Left ventricle myocardium inferior (tissue), 1 donor: ENCODE measurements around the gene RTP3. TPM values are rescaled to one million over a fixed set of nuclear protein-coding genes. Genes with fewer than 3 reads are reported as not detected.

Source experiments
- DNase-seq: peaks from one replicate; pipeline ENCODE4 v3.0.0-alpha.2; 2020
- H3K27ac ChIP-seq: fragments of 200-600 bp; replicated peaks from 2 replicates; pipeline ENCODE4 v1.8.0; 2021
- H3K27me3 ChIP-seq: fragments of 200-600 bp; 2 replicates; pipeline ENCODE4 v1.8.0; 2021; ENCODE audit warnings: low read depth
- H3K36me3 ChIP-seq: fragments of 200-600 bp; 2 replicates; pipeline ENCODE4 v1.8.0; 2021
- H3K4me1 ChIP-seq: fragments of 200-600 bp; 2 replicates; pipeline ENCODE4 v1.8.0; 2021
- H3K4me3 ChIP-seq: fragments of 200-600 bp; 2 replicates; pipeline ENCODE4 v1.8.0; 2021; ENCODE audit warnings: mild to moderate bottlenecking, moderate library complexity
- H3K9me3 ChIP-seq: fragments of 200-600 bp; replicated peaks from 2 replicates; pipeline ENCODE4 v1.8.0; 2021
- CTCF ChIP-seq: fragments of 200-600 bp; IDR thresholded peaks from 2 replicates; pipeline ENCODE4 v1.8.0; 2021; ENCODE audit warnings: antibody characterized with exemption, mild to moderate bottlenecking, borderline replicate concordance
- intact Hi-C: fragments of 100-400 bp; cut with micrococcal nuclease; formaldehyde crosslinking; loops from one replicate; pipeline ENCODE4 v1.11.0; 2022
- total RNA-seq: library from RNA; stranded (reverse); fragmentation: NEBNext Ultra II Directional; extraction: Animal tissue kit (Norgen Biotek cat#: 25700); gene quantifications from one replicate; pipeline ENCODE4 v1.2.1, GENCODE V29; 2021
- donor health status: DM: no; HTN: yes; CAD: no; lungs with severe emphysema.

Gene RTP3
- total RNA-seq, 1 donor from 2014 or later = not detected

- TF ChIP-seq CTCF = no peak
These were observed 19.4 kb upstream of the RTP3 start for GRCh38 chr3:46478341-46478740.

DNA sequence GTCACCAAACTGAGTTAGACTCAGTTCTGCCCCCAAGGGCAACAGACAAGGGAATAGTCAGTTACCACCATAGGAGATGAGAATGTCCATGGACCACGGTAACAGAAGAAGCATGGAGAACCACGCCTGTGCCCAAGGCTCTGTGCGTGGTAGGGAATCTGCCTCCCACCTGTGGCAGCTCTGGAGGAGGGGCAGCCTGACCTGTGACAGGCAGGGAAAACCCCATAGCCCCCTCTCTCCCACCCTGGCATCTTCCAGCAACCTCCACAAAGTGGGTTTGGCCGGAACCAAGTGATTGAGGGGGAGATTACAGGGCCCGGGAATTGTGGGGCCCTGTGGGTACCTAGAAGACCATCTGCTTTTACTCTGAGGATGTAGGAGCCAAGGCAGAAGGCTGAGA is 18.8 kb upstream of the RTP3 start:
- H3K36me3 ChIP-seq = no peaks in the 10 kb centered on the region
- peaks cover 11% of the 10 kb centered on the region for H3K9me3 ChIP-seq
- no peak for DNase-seq
- intact Hi-C loops = no loop called here
- H3K4me3 ChIP-seq = no peak overlapping the region
- no peak for TF ChIP-seq CTCF
- H3K4me1 ChIP-seq = no peaks in the 10 kb centered on the region
- no peak overlapping the region for H3K27ac ChIP-seq
- H3K27me3 ChIP-seq = no peaks in the 10 kb centered on the region

More at GRCh38 chr3:46478341-46478740, 19.4 kb upstream of the RTP3 start:
- Histone ChIP-seq H3K4me1 (no peaks in the 10 kb centered on the region), H3K9me3 (peaks cover 11% of the 10 kb centered on the region), H3K27me3 (no peaks in the 10 kb centered on the region), H3K36me3 (no peaks in the 10 kb centered on the region), H3K4me3 (no peak overlapping the region), H3K27ac (no peak overlapping the region)
- DNase-seq = no peak
- intact Hi-C loops = no loop called here

DNA sequence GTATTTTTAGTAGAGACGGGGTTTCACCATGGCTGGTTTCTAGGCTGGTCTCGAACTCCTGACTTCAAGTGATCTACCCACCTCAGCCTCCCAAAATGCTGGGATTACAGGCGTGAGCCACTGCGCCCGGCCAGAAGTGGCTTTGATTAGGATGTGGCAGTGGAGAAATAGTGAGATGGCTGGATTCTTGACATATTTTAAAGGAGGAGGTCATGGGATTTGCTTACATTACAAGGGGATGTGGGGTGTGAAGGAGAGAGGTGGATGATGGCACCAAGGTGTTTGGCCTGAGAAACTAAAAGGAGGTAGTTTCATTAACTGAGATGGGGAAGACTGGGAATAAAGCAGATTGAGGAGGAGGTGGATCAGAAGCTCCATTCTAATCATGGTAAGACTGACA is 18.1 kb upstream of the RTP3 start:
- H3K27ac ChIP-seq = no peak overlapping the region
- H3K4me3 ChIP-seq = no peak overlapping the region
- H3K9me3 ChIP-seq = peaks cover 6% of the 10 kb centered on the region
- intact Hi-C loops = no loop called here
- no peaks in the 10 kb centered on the region for H3K4me1 ChIP-seq
- no peaks in the 10 kb centered on the region for H3K36me3 ChIP-seq
- no peak for TF ChIP-seq CTCF
- no peaks in the 10 kb centered on the region for H3K27me3 ChIP-seq
- DNase-seq = no peak

GRCh38 chr3:46480491-46481195 is 17.1 kb upstream of the RTP3 start:
- H3K27ac ChIP-seq = no peak overlapping the region
- H3K4me1 ChIP-seq = no peaks in the 10 kb centered on the region
- TF ChIP-seq CTCF = no peak
- H3K9me3 ChIP-seq = no peaks in the 10 kb centered on the region
- no peak overlapping the region for H3K4me3 ChIP-seq
- H3K36me3 ChIP-seq = no peaks in the 10 kb centered on the region
- intact Hi-C loops = no loop called here
- DNase-seq = no peak
- H3K27me3 ChIP-seq = no peaks in the 10 kb centered on the region

DNA sequence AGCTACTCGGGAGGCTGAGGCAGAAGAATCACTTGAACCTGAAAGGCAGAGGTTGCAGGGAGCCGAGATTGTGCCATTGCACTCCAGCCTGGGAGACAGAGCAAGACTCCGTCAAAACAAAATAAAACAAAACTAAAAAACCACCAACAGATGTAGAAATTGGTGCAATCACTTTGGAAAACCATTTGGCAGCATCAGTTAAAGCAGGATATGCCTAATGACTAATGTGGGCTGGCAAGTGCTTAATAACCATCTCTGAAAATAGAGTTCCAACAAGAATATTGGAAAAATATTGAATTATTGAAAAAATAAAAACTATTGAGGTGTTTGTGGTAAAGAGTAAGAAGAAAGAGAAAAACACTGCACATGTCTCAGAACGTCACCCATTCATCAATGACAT is 16.1 kb upstream of the RTP3 start:
- DNase-seq = no peak
- Histone ChIP-seq H3K27ac (no peak overlapping the region), H3K4me1 (no peaks in the 10 kb centered on the region), H3K9me3 (no peaks in the 10 kb centered on the region), H3K4me3 (no peak overlapping the region), H3K27me3 (no peaks in the 10 kb centered on the region), H3K36me3 (no peaks in the 10 kb centered on the region)
- intact Hi-C loops = no loop called here
- TF ChIP-seq CTCF = no peak
